Measurements from ENCODE around the gene STUM.

The STUM gene

GRCh38 chr1:226566234-226566633, 17.7 kb downstream of the STUM start:
- no peak overlapping the region for H2AFZ ChIP-seq (ENCODE audit: low read depth, low read length)
- H3K9ac ChIP-seq (ENCODE audit: low read length), result no peak overlapping the region
- H4K20me1 ChIP-seq (ENCODE audit: insufficient read depth, low read length), result no peaks in the 10 kb centered on the region
- no peak overlapping the region for H3K4me2 ChIP-seq (ENCODE audit: low read length)
- H3K36me3 ChIP-seq (replicated peaks; ENCODE audit: low read depth, low read length), result no peaks in the 10 kb centered on the region
- H3K4me1 ChIP-seq (ENCODE audit: low read length), result peaks cover 13% of the 10 kb centered on the region
- TF ChIP-seq EZH2phosphoT487 (IDR thresholded peaks at IDR 0.05; ENCODE audit: low read depth) (no peak), CTCF (IDR thresholded peaks at IDR 0.05; ENCODE audit: low read depth, low read length) (no peak)
- H3K9me3 ChIP-seq (ENCODE audit: insufficient read depth, low read length), result no peaks in the 10 kb centered on the region
- no peak overlapping the region for H3K27ac ChIP-seq (ENCODE audit: low read length)
- H3K27me3 ChIP-seq (ENCODE audit: low read depth, low read length), result peaks cover 27% of the 10 kb centered on the region
- no peak overlapping the region for H3K4me3 ChIP-seq (ENCODE audit: low read length)
- no peaks in the 10 kb centered on the region for H3K79me2 ChIP-seq (ENCODE audit: low read length)

GRCh38 chr1:226566760-226567159, 18.2 kb downstream of the STUM start:
- H3K79me2 ChIP-seq (ENCODE audit: low read length), result no peaks in the 10 kb centered on the region
- H3K9me3 ChIP-seq (ENCODE audit: insufficient read depth, low read length), result no peaks in the 10 kb centered on the region
- TF ChIP-seq EZH2phosphoT487 (IDR thresholded peaks at IDR 0.05; ENCODE audit: low read depth) (no peak), CTCF (IDR thresholded peaks at IDR 0.05; ENCODE audit: low read depth, low read length) (no peak)
- H3K4me3 ChIP-seq (ENCODE audit: low read length), result no peak overlapping the region
- H3K4me1 ChIP-seq (ENCODE audit: low read length), result peaks cover 13% of the 10 kb centered on the region
- H2AFZ ChIP-seq (ENCODE audit: low read depth, low read length), result no peak overlapping the region
- H4K20me1 ChIP-seq (ENCODE audit: insufficient read depth, low read length), result no peaks in the 10 kb centered on the region
- no peak overlapping the region for H3K4me2 ChIP-seq (ENCODE audit: low read length)
- peaks cover 27% of the 10 kb centered on the region for H3K27me3 ChIP-seq (ENCODE audit: low read depth, low read length)
- H3K9ac ChIP-seq (ENCODE audit: low read length), result no peak overlapping the region
- H3K36me3 ChIP-seq (replicated peaks; ENCODE audit: low read depth, low read length), result no peaks in the 10 kb centered on the region
- no peak overlapping the region for H3K27ac ChIP-seq (ENCODE audit: low read length)

GRCh38 chr1:226568077-226568831, 19.7 kb downstream of the STUM start:
- Histone ChIP-seq H3K27ac (ENCODE audit: low read length) (no peak overlapping the region), H3K4me1 (ENCODE audit: low read length) (peaks cover 13% of the 10 kb centered on the region), H3K9ac (ENCODE audit: low read length) (no peak overlapping the region), H3K4me3 (ENCODE audit: low read length) (no peak overlapping the region), H3K4me2 (ENCODE audit: low read length) (no peak overlapping the region), H3K36me3 (replicated peaks; ENCODE audit: low read depth, low read length) (no peaks in the 10 kb centered on the region), H3K9me3 (ENCODE audit: insufficient read depth, low read length) (no peaks in the 10 kb centered on the region), H4K20me1 (ENCODE audit: insufficient read depth, low read length) (no peaks in the 10 kb centered on the region), H2AFZ (ENCODE audit: low read depth, low read length) (no peak overlapping the region), H3K27me3 (ENCODE audit: low read depth, low read length) (peaks cover 27% of the 10 kb centered on the region), H3K79me2 (ENCODE audit: low read length) (no peaks in the 10 kb centered on the region)
- peak; percentile 27 for TF ChIP-seq CTCF (IDR thresholded peaks at IDR 0.05; ENCODE audit: low read depth, low read length)
- TF ChIP-seq EZH2phosphoT487 (IDR thresholded peaks at IDR 0.05; ENCODE audit: low read depth), result no peak

GRCh38 chr1:226568975-226569741, 20.6 kb downstream of the STUM start:
- H3K4me3 ChIP-seq (ENCODE audit: low read length), result no peak overlapping the region
- no peaks in the 10 kb centered on the region for H3K79me2 ChIP-seq (ENCODE audit: low read length)
- no peaks in the 10 kb centered on the region for H3K36me3 ChIP-seq (replicated peaks; ENCODE audit: low read depth, low read length)
- peaks cover 13% of the 10 kb centered on the region for H3K4me1 ChIP-seq (ENCODE audit: low read length)
- H3K27ac ChIP-seq (ENCODE audit: low read length), result no peak overlapping the region
- peak overlapping the region; percentile 9; the same call in 1 of the 2 replicates for H3K4me2 ChIP-seq (ENCODE audit: low read length)
- no peaks in the 10 kb centered on the region for H3K9me3 ChIP-seq (ENCODE audit: insufficient read depth, low read length)
- H4K20me1 ChIP-seq (ENCODE audit: insufficient read depth, low read length), result no peaks in the 10 kb centered on the region
- H3K27me3 ChIP-seq (ENCODE audit: low read depth, low read length), result peaks cover 27% of the 10 kb centered on the region
- no peak overlapping the region for H2AFZ ChIP-seq (ENCODE audit: low read depth, low read length)
- TF ChIP-seq EZH2phosphoT487 (IDR thresholded peaks at IDR 0.05; ENCODE audit: low read depth) (no peak), CTCF (IDR thresholded peaks at IDR 0.05; ENCODE audit: low read depth, low read length) (no peak)
- no peak overlapping the region for H3K9ac ChIP-seq (ENCODE audit: low read length)

All from OCI-LY3 (cell line).